IMR-90 (cell line): Measurements from ENCODE around the gene ABCB6. TPM values are rescaled to one million over a fixed set of nuclear protein-coding genes. Genes with fewer than 3 reads are reported as not detected.
A peak's percentile ranks its signal among the peaks of the same experiment; 100 is the strongest.

Experiments
- ATAC-seq: fragments of 200-7000 bp; cut with Tn5 transposase; 2 replicates; pipeline ENCODE4 v1.9.1; 2020; ENCODE audit warnings: low read depth, mild to moderate bottlenecking, moderate library complexity
- BruUV-seq: library from RNA; stranded (reverse); fragments of 400-500 nt; replicated peaks from 2 replicates; lab custom pipeline; 2021; lab: Mats Ljungman, UMichigan
- CTCF ChIA-PET: fragments of 300-600 bp; formaldehyde crosslinking; extraction: SDS; loops from one replicate; lab custom pipeline; 2021; ENCODE audit warnings: antibody characterized with exemption; lab: Yijun Ruan, JAX
- POLR2A ChIA-PET: fragments of 300-600 bp; sonication (Branson Sonifier 250); formaldehyde crosslinking; loops from one replicate; lab custom pipeline; 2022; ENCODE audit warnings: antibody characterized with exemption; ENCODE audit not compliant: unreplicated experiment; lab: Charles Lee
- DNase-seq: peaks from one replicate; pipeline ENCODE4 v3.0.0; 2013
- H2AFZ ChIP-seq: replicated peaks from 2 replicates; pipeline ENCODE3; 2013; ENCODE audit warnings: low read length, mild to moderate bottlenecking; ENCODE audit not compliant: poor library complexity
- H2AK5ac ChIP-seq: 2 replicates; pipeline ENCODE4 v1.6.1; 2013; ENCODE audit warnings: low read depth, low read length, inconsistent platforms
- H2AK9ac ChIP-seq: replicated peaks from 2 replicates; pipeline ENCODE3; 2013; ENCODE audit warnings: mild to moderate bottlenecking, low read depth, low read length, moderate library complexity; ENCODE audit not compliant: poor library complexity
- H2BK120ac ChIP-seq: 2 replicates; pipeline ENCODE4 v1.6.1; 2013; ENCODE audit warnings: low read depth, low read length, inconsistent platforms
- H2BK15ac ChIP-seq: 3 replicates; pipeline ENCODE4 v1.6.1; 2013; ENCODE audit warnings: low read depth, low read length, inconsistent platforms
- H2BK20ac ChIP-seq: 2 replicates; pipeline ENCODE4 v1.6.1; 2013; ENCODE audit warnings: low read depth, mild to moderate bottlenecking, inconsistent platforms, low read length, moderate library complexity
- H2BK5ac ChIP-seq: 2 replicates; pipeline ENCODE4 v1.6.1; 2013; ENCODE audit warnings: mild to moderate bottlenecking, low read depth, low read length, inconsistent platforms; ENCODE audit not compliant: poor library complexity, severe bottlenecking
- H3K14ac ChIP-seq: replicated peaks from 2 replicates; pipeline ENCODE4 v1.6.1; 2013; ENCODE audit warnings: low read depth, low read length, inconsistent platforms
- H3K18ac ChIP-seq: 2 replicates; pipeline ENCODE4 v1.6.1; 2013; ENCODE audit warnings: low read depth, low read length, control low read depth
- H3K23ac ChIP-seq: 2 replicates; pipeline ENCODE4 v1.6.1; 2013; ENCODE audit warnings: low read depth, low read length, inconsistent platforms
- H3K27ac ChIP-seq: 2 replicates; pipeline ENCODE4 v1.5.1; 2013; ENCODE audit warnings: mild to moderate bottlenecking, control low read depth, low read length; ENCODE audit not compliant: insufficient read depth
- H3K27me3 ChIP-seq: 2 replicates; pipeline ENCODE4 v1.6.1; 2013; ENCODE audit warnings: low read length; ENCODE audit not compliant: control insufficient read depth, insufficient read depth
- H3K36me3 ChIP-seq: 2 replicates; pipeline ENCODE4 v1.6.1; 2013; ENCODE audit warnings: low read length, mixed read lengths; ENCODE audit not compliant: control insufficient read depth, insufficient read depth
- H3K4ac ChIP-seq: 2 replicates; pipeline ENCODE4 v1.6.1; 2013; ENCODE audit warnings: low read depth, low read length, inconsistent platforms
- H3K4me1 ChIP-seq: 2 replicates; pipeline ENCODE4 v1.6.1; 2013; ENCODE audit warnings: low read length, mixed read lengths; ENCODE audit not compliant: control insufficient read depth, insufficient read depth
- H3K4me2 ChIP-seq: 2 replicates; pipeline ENCODE4 v1.6.1; 2013; ENCODE audit warnings: low read depth, mild to moderate bottlenecking, control low read depth, low read length, moderate library complexity
- H3K4me3 ChIP-seq: 2 replicates; pipeline ENCODE4 v1.5.1; 2013; ENCODE audit warnings: low read depth, mild to moderate bottlenecking, control low read depth, low read length, moderate library complexity; ENCODE audit not compliant: insufficient read depth
- H3K56ac ChIP-seq: 2 replicates; pipeline ENCODE4 v1.6.1; 2013; ENCODE audit warnings: low read length, inconsistent platforms; ENCODE audit not compliant: insufficient read depth; ENCODE audit errors: extremely low read depth
- H3K79me1 ChIP-seq, 2 experiments: 2 replicates each; pipeline ENCODE4 v1.6.1; 2013; ENCODE audit warnings: low read length in 2 of 2, inconsistent platforms in 1 of 2, low read depth in 1 of 2
- H3K9ac ChIP-seq: 2 replicates; pipeline ENCODE4 v1.6.1; 2013; ENCODE audit warnings: low read depth, low read length, control low read depth
- H3K9me1 ChIP-seq: 2 replicates; pipeline ENCODE4 v1.6.1; 2013; ENCODE audit warnings: low read length, inconsistent platforms; ENCODE audit not compliant: insufficient read depth
- H3K9me3 ChIP-seq: 2 replicates; pipeline ENCODE4 v1.6.1; 2013; ENCODE audit warnings: low read length; ENCODE audit not compliant: control insufficient read depth, insufficient read depth
- H4K20me1 ChIP-seq: 2 replicates; pipeline ENCODE4 v1.6.1; 2013; ENCODE audit warnings: low read length, inconsistent platforms; ENCODE audit not compliant: insufficient read depth
- H4K5ac ChIP-seq: 2 replicates; pipeline ENCODE4 v1.6.1; 2013; ENCODE audit warnings: mild to moderate bottlenecking, low read depth, low read length, control low read depth
- H4K8ac ChIP-seq, 2 experiments: 2 replicates each; pipeline ENCODE4 v1.6.1; 2013; ENCODE audit warnings: low read depth in 2 of 2, low read length in 2 of 2, control low read depth in 1 of 2, inconsistent platforms in 1 of 2
- H4K91ac ChIP-seq: 2 replicates; pipeline ENCODE4 v1.6.1; 2013; ENCODE audit warnings: low read depth, low read length, inconsistent platforms; ENCODE audit not compliant: insufficient read depth
- BHLHE40 ChIP-seq: fragments of 150-350 bp; IDR thresholded peaks from 2 replicates; pipeline ENCODE4 v1.6.1; 2016; ENCODE audit warnings: mild to moderate bottlenecking, low read depth, low read length
- CHD1 ChIP-seq: IDR thresholded peaks from 2 replicates; pipeline ENCODE4 v1.6.1; 2012; ENCODE audit warnings: low read depth, low read length, improper control_type of control experiment
- CTCF ChIP-seq: conservative IDR thresholded peaks from 2 replicates; pipeline ENCODE4 v1.5.1; 2012; ENCODE audit warnings: mild to moderate bottlenecking, low read depth, low read length, improper control_type of control experiment
- MAFK ChIP-seq: IDR thresholded peaks from 2 replicates; pipeline ENCODE4 v1.6.1; 2012; ENCODE audit warnings: low read depth, low read length, improper control_type of control experiment
- MXI1 ChIP-seq: IDR thresholded peaks from 2 replicates; pipeline ENCODE4 v1.6.1; 2012; ENCODE audit warnings: low read depth, mild to moderate bottlenecking, low read length, moderate library complexity, borderline replicate concordance
- NFE2L2 ChIP-seq: fragments of 150-350 bp; IDR thresholded peaks from 2 replicates; pipeline ENCODE4 v1.6.1; 2016; ENCODE audit warnings: low read depth, mild to moderate bottlenecking, low read length
- POLR2A ChIP-seq: IDR thresholded peaks from 2 replicates; pipeline ENCODE4 v1.6.1; 2012; ENCODE audit warnings: mild to moderate bottlenecking, low read depth, low read length
- RCOR1 ChIP-seq: IDR thresholded peaks from 2 replicates; pipeline ENCODE4 v1.6.1; 2012; ENCODE audit warnings: mild to moderate bottlenecking, low read length, improper control_type of control experiment; ENCODE audit not compliant: insufficient replicate concordance
- USF2 ChIP-seq: fragments of 150-350 bp; IDR thresholded peaks from 2 replicates; pipeline ENCODE4 v1.6.1; 2017; ENCODE audit warnings: mild to moderate bottlenecking, antibody characterized with exemption, low read length, low read depth
- WGBS, 2 experiments: methylation state at CpG; one replicate each; pipeline versions ENCODE4 v1.1.5 to v1.1.7; 2013; ENCODE audit warnings: missing lambda C conversion rate in 2 of 2; ENCODE audit not compliant: insufficient read length in 1 of 2; ENCODE audit errors: extremely low coverage in 2 of 2; 5-methylcytosine and 5-hydroxymethylcytosine counted together
- dilution Hi-C: fragments of 300-500 bp; cut with HindIII; formaldehyde crosslinking; loops from one replicate; pipeline ENCODE4 v1.14.3; 2018; ENCODE audit warnings: low sequenced_read_pairs; ENCODE audit not compliant: unreplicated experiment
- in situ Hi-C: fragments of 300-500 bp; cut with MboI; formaldehyde crosslinking; loops from 3 replicates; pipeline ENCODE4 v1.14.3; 2019; ENCODE audit warnings: low sequenced_read_pairs, inconsistent platforms, mixed read lengths
- intact Hi-C: fragments of 100-400 bp; cut with micrococcal nuclease; formaldehyde crosslinking; loops from 2 replicates; pipeline ENCODE4 v1.10.0; 2022
- polyA plus RNA-seq, 3 experiments: library from polyadenylated mRNA; depleted of rRNA; stranded (reverse); fragments of >200 nt; gene quantifications; 2 replicates each; pipeline ENCODE4 v1.2.3, GENCODE V29; 2012; ENCODE audit warnings: low replicate concordance in 1 of 3
- total RNA-seq: library from RNA; depleted of rRNA; stranded (reverse); fragments of >200 nt; gene quantifications from 2 replicates; pipeline ENCODE4 v1.2.3, GENCODE V29; 2012

ABCB6 gene
- total and polyA plus RNA-seq, 2 of the 4 experiments (the other 2 are of a cell fraction), result 12.5 to 24.7 TPM

- H4K91ac ChIP-seq, result peak overlapping the region; percentile 82
- peak overlapping the region; percentile 70 for H2BK120ac ChIP-seq
- intact Hi-C loops (no loop called here), dilution Hi-C loops (no loop called here), in situ Hi-C loops (no loop called here)
- peaks cover 44% of the 10 kb centered on the region for H3K9me1 ChIP-seq
- H3K23ac ChIP-seq, result peak overlapping the region; percentile 79; the same call in 1 of the 2 replicates
- H4K5ac ChIP-seq, result peak overlapping the region; percentile 82
- H3K56ac ChIP-seq, result peak overlapping the region; percentile 76; the same call in 1 of the 2 replicates
- H3K27me3 ChIP-seq, result peaks cover 5% of the 10 kb centered on the region
- peak overlapping the region; percentile 50; the same call in 2 of the 3 replicates for H2BK15ac ChIP-seq
- 91% methylated on average over 9 of the region's 22 CpGs; no CpG with 5 or more reads in 1 of the 2 experiments for WGBS, 2 experiments
- H3K4me1 ChIP-seq, result peaks cover 46% of the 10 kb centered on the region
- POLR2A ChIA-PET, result no interaction called here
- CTCF ChIA-PET, result interaction anchor here (1.6 to 2.3 kb wide), 2 partner anchors 27 to 45 kb away, joined by 6 to 10 read pairs; no protein-coding TSS in a partner anchor
- BruUV-seq, result no TSS peak
- H3K4me2 ChIP-seq, result peak overlapping the region; percentile 59
- peak overlapping the region; percentile 87 for H3K4ac ChIP-seq
- H3K18ac ChIP-seq, result peak overlapping the region; percentile 76
- peak overlapping the region; percentile 20 for H3K9ac ChIP-seq
- H3K4me3 ChIP-seq, result no peak overlapping the region
- H3K36me3 ChIP-seq, result peaks cover 21% of the 10 kb centered on the region; the same call in 1 of the 2 replicates
- H2AK9ac ChIP-seq, result peak overlapping the region; percentile 99
- peak overlapping the region; percentile 90 for H3K14ac ChIP-seq
- TF ChIP-seq CHD1, result no peak
- TF ChIP-seq NFE2L2, result no peak
- TF ChIP-seq BHLHE40, result no peak
- no peak for TF ChIP-seq MAFK
- TF ChIP-seq USF2, result no peak
- TF ChIP-seq RCOR1, result no peak
- TF ChIP-seq CTCF, result no peak
- TF ChIP-seq MXI1, result no peak
- no peak for TF ChIP-seq POLR2A
- peak overlapping the region; percentile 7 to 82 for H4K8ac ChIP-seq
- peak overlapping the region; percentile 72 for H3K27ac ChIP-seq
- peak overlapping the region; percentile 81 for H2AFZ ChIP-seq
- H4K20me1 ChIP-seq, result 0 out of 2 replicates have a peak, but pooled peaks cover 8% of the 10 kb centered on the region
- peak overlapping the region; percentile 90 for H2BK5ac ChIP-seq
- H2AK5ac ChIP-seq, result peak overlapping the region; percentile 87
- H2BK20ac ChIP-seq, result peak overlapping the region; percentile 54; the same call in 1 of the 2 replicates
- ATAC-seq (no peak), DNase-seq (peak; percentile 23)
- H3K9me3 ChIP-seq, result no peaks in the 10 kb centered on the region
- peaks cover 23 to 38% of the 10 kb centered on the region in 2 experiments for H3K79me1 ChIP-seq
Measured at GRCh38 chr2:219250049-219250781, 31.5 kb upstream of the ABCB6 start.
